Peyer's patch (tissue), 4 donors: ENCODE data around the gene SNX9. TPM values are rescaled to one million over a fixed set of nuclear protein-coding genes. Genes with fewer than 3 reads are reported as not detected.

Experiments
- DNase-seq, 3 donors: peaks; one replicate each; pipeline ENCODE4 v3.0.0-alpha.2; 2017 to 2019
- H3K27ac ChIP-seq, 4 donors: fragments of 200-600 bp; sonication (generic); one replicate each; pipeline ENCODE4 v1.5.1; 2016 to 2019
- H3K27me3 ChIP-seq, 2 donors: fragments of 200-600 bp; sonication (generic); one replicate each; pipeline ENCODE4 v1.5.1; 2019
- H3K36me3 ChIP-seq, 3 donors: fragments of 200-600 bp; sonication (generic); one replicate each; pipeline ENCODE4 v1.5.1; 2016 to 2019
- H3K4me1 ChIP-seq, 4 donors: fragments of 200-600 bp; sonication (generic); one replicate each; pipeline ENCODE4 v1.5.1; 2016 to 2019
- H3K4me3 ChIP-seq, 4 donors: fragments of 200-600 bp; sonication (generic); 1 replicate in 3 of 4; 2 replicates in 1 of 4; pipeline ENCODE4 v1.5.1; 2016 to 2019; ENCODE audit warnings: mild to moderate bottlenecking in 1 of 4
- H3K9me3 ChIP-seq, 4 donors: fragments of 200-600 bp; sonication (generic); one replicate each; pipeline ENCODE4 v1.5.1; 2016 to 2019; ENCODE audit warnings: mild to moderate bottlenecking in 1 of 4
- POLR2A ChIP-seq, 2 donors: fragments of 450-650 bp; IDR thresholded peaks; one replicate each; pipeline ENCODE4 v1.5.1; 2017; ENCODE audit warnings: antibody characterized with exemption in 2 of 2, mild to moderate bottlenecking in 2 of 2, moderate library complexity in 2 of 2
- total RNA-seq, 4 donors: library from RNA; depleted of rRNA; stranded (reverse); fragments of >200 nt; gene quantifications; one replicate each; pipeline ENCODE4 v1.1.0, GENCODE V29; 2016
- TF ChIP-seq, protein P1 (sequence below), 6 experiments: fragments of 450-650 bp in 4 of 6; fragments of 200-600 bp in 2 of 6; sonication (generic) in 1 of 6; IDR thresholded peaks; one replicate each; pipeline ENCODE4 v1.5.1; 2017 to 2019; ENCODE audit warnings: antibody characterized with exemption in 6 of 6, mild to moderate bottlenecking in 3 of 6, moderate library complexity in 1 of 6

Gene SNX9
- total RNA-seq, 4 donors from 2014 or later: 49.8 to 59.1 (median 52.5) TPM

DNA sequence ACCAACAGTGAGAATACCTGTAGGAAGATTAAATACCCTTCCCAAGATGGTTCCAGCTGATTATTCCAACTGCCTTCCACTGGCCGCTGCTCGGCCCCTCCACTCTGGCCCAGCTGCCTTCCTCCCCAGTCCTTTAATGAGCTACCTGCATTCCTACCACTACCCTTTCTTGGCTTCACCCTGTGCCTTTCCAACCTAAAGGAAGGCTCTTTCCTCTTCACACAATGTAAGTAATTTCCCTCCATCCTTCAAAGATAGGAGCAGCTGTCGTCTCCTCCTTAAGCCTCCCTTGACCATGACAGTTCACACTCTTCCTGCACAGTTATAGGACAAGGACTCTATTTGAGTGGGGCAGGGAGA is 16.2 kb upstream of the SNX9 start:
- Histone ChIP-seq H3K36me3 (no peaks in the 10 kb centered on the region), H3K9me3 (no peaks in the 10 kb centered on the region), H3K4me1 (no peaks in the 10 kb centered on the region), H3K27me3 (no peaks in the 10 kb centered on the region), H3K4me3 (no peak overlapping the region), H3K27ac (no peak overlapping the region)
- no peak for TF ChIP-seq POLR2A (IDR thresholded peaks at IDR 0.05)
- TF ChIP-seq, protein P1, sequence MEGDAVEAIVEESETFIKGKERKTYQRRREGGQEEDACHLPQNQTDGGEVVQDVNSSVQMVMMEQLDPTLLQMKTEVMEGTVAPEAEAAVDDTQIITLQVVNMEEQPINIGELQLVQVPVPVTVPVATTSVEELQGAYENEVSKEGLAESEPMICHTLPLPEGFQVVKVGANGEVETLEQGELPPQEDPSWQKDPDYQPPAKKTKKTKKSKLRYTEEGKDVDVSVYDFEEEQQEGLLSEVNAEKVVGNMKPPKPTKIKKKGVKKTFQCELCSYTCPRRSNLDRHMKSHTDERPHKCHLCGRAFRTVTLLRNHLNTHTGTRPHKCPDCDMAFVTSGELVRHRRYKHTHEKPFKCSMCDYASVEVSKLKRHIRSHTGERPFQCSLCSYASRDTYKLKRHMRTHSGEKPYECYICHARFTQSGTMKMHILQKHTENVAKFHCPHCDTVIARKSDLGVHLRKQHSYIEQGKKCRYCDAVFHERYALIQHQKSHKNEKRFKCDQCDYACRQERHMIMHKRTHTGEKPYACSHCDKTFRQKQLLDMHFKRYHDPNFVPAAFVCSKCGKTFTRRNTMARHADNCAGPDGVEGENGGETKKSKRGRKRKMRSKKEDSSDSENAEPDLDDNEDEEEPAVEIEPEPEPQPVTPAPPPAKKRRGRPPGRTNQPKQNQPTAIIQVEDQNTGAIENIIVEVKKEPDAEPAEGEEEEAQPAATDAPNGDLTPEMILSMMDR (IDR thresholded peaks at IDR 0.05): no peak
- no peak for DNase-seq

DNA sequence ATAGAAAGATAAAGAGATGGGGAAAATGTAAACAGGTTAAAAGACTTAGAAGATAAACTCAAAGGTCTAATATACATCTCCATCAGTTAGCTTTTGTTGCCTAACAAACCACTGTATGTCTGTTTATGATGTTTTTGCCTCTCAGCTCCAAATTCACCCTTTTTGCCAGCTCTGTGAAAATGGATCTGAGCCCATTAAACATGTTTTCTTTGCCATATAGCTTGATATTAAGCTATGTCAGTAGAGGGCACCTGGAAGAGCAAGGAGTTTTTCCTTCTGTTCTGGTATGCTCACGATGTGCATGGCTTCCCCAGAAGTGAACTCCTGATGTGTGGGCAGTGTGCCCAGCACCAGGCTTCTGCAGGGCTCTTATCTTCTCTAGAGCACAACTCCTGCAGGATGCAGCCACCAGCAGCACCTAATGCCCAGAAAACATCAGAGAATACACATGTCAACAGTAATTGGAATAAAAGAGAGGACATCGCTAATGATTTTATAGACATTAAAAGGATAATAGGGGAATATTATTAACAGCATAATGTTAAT is 14.6 kb upstream of the SNX9 start:
- no peaks in the 10 kb centered on the region for H3K9me3 ChIP-seq
- H3K27me3 ChIP-seq: no peaks in the 10 kb centered on the region
- no peak for TF ChIP-seq POLR2A (IDR thresholded peaks at IDR 0.05)
- TF ChIP-seq, protein P1 (IDR thresholded peaks at IDR 0.05): no peak

DNA sequence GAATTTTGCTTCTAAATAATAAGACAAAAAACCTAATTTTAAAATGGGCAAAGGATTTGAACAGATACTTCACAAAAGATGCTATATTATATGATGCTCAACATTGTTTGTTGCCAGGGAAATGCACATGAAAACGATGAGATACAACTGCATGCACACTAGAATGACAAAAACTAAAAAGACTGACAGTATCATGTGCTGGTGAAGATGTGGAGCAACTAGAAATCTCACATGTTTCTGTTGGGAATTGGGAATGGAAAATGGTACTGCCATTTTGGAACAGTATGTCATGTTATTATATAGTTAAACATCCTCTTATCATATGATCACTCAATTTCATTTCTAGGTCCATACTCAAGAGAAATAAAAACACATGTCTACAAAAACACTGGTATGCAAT is 13.4 kb upstream of the SNX9 start:
- Histone ChIP-seq H3K27ac (no peak overlapping the region), H3K4me1 (peaks cover 0 to 8% (median 0%) of the 10 kb centered on the region in 4 donors), H3K27me3 (no peaks in the 10 kb centered on the region), H3K36me3 (no peaks in the 10 kb centered on the region), H3K9me3 (no peaks in the 10 kb centered on the region), H3K4me3 (no peak overlapping the region)
- TF ChIP-seq POLR2A (IDR thresholded peaks at IDR 0.05): no peak
- TF ChIP-seq, protein P1 (IDR thresholded peaks at IDR 0.05): no peak
- DNase-seq: no peak

More for the DNA sequence above, 14.6 kb upstream of the SNX9 start:
- no peaks in the 10 kb centered on the region for H3K36me3 ChIP-seq
- H3K27ac ChIP-seq: no peak overlapping the region
- no peak for DNase-seq
- H3K4me3 ChIP-seq: no peak overlapping the region
- no peaks in the 10 kb centered on the region for H3K4me1 ChIP-seq

DNA sequence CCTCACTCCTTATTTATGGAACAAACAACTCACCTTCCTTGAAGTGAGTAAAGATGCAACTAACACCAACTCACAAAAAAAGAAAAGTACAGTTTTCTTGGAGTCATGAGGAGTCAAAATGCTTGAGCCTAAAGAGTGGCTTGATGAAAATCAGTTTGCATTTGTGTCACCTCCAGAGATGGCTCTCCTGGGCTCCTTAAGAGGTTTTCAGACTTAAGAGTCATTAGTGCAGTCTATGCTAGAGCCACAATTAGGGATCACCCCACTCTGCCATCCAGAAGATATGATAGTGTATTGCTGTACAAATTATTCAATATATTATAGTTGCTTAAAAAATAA is 11.9 kb upstream of the SNX9 start:
- TF ChIP-seq POLR2A (IDR thresholded peaks at IDR 0.05): no peak
- TF ChIP-seq, protein P1 (IDR thresholded peaks at IDR 0.05): no peak
- no peak overlapping the region for H3K27ac ChIP-seq
- no peaks in the 10 kb centered on the region for H3K9me3 ChIP-seq
- no peaks in the 10 kb centered on the region for H3K27me3 ChIP-seq
- H3K4me1 ChIP-seq: peaks cover 0 to 8% (median 4%) of the 10 kb centered on the region in 4 donors
- H3K4me3 ChIP-seq: no peak overlapping the region
- no peak for DNase-seq
- no peaks in the 10 kb centered on the region for H3K36me3 ChIP-seq

DNA sequence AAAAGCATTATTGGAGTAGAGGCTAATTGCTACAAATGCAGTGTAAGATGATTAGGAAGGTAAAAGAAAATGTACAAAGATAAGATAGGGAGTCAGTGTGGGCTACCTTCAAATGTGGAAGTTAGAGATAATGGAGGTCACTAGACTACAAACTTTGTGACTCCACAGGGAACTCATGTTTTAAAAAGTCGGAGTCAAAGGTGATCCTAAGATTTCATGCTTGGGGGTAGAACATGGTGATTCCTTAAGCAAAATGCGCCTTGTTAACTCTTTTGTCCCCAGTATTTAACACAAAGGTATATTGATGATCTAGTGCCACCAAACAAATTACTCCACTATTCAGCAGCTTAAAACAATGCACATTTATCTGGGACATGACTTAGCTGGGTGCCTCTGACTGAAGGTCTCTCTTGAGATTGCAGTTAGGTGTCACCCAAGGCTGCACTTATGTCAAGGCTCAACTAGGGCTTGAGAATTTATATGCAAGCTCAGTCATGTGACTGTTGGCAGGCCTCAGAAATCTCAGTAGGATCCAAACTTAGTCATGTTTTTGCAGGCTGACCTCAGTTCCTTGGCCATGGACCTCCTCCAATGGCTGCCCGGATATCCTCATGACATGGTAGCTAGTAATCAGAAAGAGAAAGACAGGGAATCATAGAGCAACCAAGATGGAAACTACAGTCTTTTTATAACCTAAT is 11.4 kb upstream of the SNX9 start:
- no peak for TF ChIP-seq POLR2A (IDR thresholded peaks at IDR 0.05)
- TF ChIP-seq, protein P1 (IDR thresholded peaks at IDR 0.05): no peak
- Histone ChIP-seq H3K27me3 (no peaks in the 10 kb centered on the region), H3K36me3 (no peaks in the 10 kb centered on the region), H3K4me1 (peaks cover 0 to 8% (median 4%) of the 10 kb centered on the region in 4 donors), H3K4me3 (no peak overlapping the region), H3K27ac (no peak overlapping the region), H3K9me3 (no peaks in the 10 kb centered on the region)
- DNase-seq: no peak
